Upper lobe of right lung (tissue), 1 donor: ENCODE measurements around the gene TMEM30B. TPM values are rescaled to one million over a fixed set of nuclear protein-coding genes. Genes with fewer than 3 reads are reported as not detected.

Experiments
- ATAC-seq: fragments of 200-7000 bp; cut with Tn5 transposase; one replicate; pipeline ENCODE4 v1.9.1; 2020; ENCODE audit warnings: mild to moderate bottlenecking, moderate library complexity
- DNase-seq: peaks from one replicate; pipeline ENCODE4 v3.0.0-alpha.2; 2020
- H3K27ac ChIP-seq: fragments of 200-600 bp; one replicate; pipeline ENCODE4 v1.8.0; 2022
- H3K27me3 ChIP-seq: fragments of 200-600 bp; one replicate; pipeline ENCODE4 v1.8.0; 2022; ENCODE audit warnings: mild to moderate bottlenecking
- H3K36me3 ChIP-seq: fragments of 200-600 bp; one replicate; pipeline ENCODE4 v1.8.0; 2022
- H3K4me1 ChIP-seq: fragments of 200-600 bp; one replicate; pipeline ENCODE4 v1.8.0; 2022
- H3K4me3 ChIP-seq: fragments of 200-600 bp; one replicate; pipeline ENCODE4 v1.8.0; 2022; ENCODE audit warnings: mild to moderate bottlenecking
- H3K9me3 ChIP-seq: fragments of 200-600 bp; one replicate; pipeline ENCODE4 v1.8.0; 2022
- intact Hi-C: fragments of 100-400 bp; cut with DNase I; formaldehyde crosslinking; loops from one replicate; pipeline ENCODE4 v1.11.0; 2022
- total RNA-seq: library from RNA; stranded (reverse); fragmentation: NEBNext Ultra II Directional; extraction: Animal tissue kit (Norgen Biotek cat#: 25700); gene quantifications from one replicate; pipeline ENCODE4 v1.2.1, GENCODE V29; 2021
- TF ChIP-seq, protein P1 (sequence below): fragments of 200-600 bp; IDR thresholded peaks from one replicate; pipeline ENCODE4 v1.8.0; 2022; ENCODE audit warnings: antibody characterized with exemption
- donor health status: DM: no; HTN: yes; CAD: no; lungs with severe emphysema.

TMEM30B gene
- total RNA-seq, 1 donor from 2014 or later, result 22.5 TPM

GRCh38 chr14:61269321-61270083 lies 11.6 kb downstream of the TMEM30B start:
- peaks cover 24% of the 10 kb centered on the region for H3K27me3 ChIP-seq
- no peaks in the 10 kb centered on the region for H3K9me3 ChIP-seq
- H3K4me3 ChIP-seq, result peak overlapping the region; percentile 46
- intact Hi-C loops, result no loop called here
- no peak overlapping the region for H3K27ac ChIP-seq
- H3K36me3 ChIP-seq, result no peaks in the 10 kb centered on the region
- DNase-seq, result peak; percentile 80
- peak; percentile 97 for ATAC-seq
- H3K4me1 ChIP-seq, result no peaks in the 10 kb centered on the region
- TF ChIP-seq, protein P1, sequence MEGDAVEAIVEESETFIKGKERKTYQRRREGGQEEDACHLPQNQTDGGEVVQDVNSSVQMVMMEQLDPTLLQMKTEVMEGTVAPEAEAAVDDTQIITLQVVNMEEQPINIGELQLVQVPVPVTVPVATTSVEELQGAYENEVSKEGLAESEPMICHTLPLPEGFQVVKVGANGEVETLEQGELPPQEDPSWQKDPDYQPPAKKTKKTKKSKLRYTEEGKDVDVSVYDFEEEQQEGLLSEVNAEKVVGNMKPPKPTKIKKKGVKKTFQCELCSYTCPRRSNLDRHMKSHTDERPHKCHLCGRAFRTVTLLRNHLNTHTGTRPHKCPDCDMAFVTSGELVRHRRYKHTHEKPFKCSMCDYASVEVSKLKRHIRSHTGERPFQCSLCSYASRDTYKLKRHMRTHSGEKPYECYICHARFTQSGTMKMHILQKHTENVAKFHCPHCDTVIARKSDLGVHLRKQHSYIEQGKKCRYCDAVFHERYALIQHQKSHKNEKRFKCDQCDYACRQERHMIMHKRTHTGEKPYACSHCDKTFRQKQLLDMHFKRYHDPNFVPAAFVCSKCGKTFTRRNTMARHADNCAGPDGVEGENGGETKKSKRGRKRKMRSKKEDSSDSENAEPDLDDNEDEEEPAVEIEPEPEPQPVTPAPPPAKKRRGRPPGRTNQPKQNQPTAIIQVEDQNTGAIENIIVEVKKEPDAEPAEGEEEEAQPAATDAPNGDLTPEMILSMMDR, result peak; percentile 76

DNA sequence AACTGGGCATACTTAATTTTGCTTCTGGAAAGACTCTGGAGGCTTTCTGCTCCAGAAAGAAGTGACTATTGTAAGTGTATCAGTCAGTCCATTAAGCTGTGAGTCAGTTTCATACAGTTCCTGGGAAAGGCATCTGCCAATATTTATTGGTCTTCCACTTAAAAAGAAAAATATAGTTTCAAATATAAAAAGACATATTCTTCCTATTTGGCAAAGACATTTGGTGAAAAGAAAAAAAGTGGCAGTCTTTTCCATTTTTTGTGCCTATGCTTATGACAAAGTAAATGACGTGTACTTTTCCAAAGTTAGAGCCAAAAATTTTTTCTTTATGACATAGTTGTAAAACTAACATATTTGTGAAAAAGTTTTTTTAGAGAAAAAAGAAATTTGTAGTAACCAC lies 12.3 kb downstream of the TMEM30B start:
- TF ChIP-seq, protein P1, result no peak
- ATAC-seq (no peak), DNase-seq (no peak)
- peaks cover 24% of the 10 kb centered on the region for H3K27me3 ChIP-seq
- no peak overlapping the region for H3K27ac ChIP-seq
- no peaks in the 10 kb centered on the region for H3K9me3 ChIP-seq
- H3K4me1 ChIP-seq, result no peaks in the 10 kb centered on the region
- H3K36me3 ChIP-seq, result no peaks in the 10 kb centered on the region
- intact Hi-C loops, result no loop called here
- H3K4me3 ChIP-seq, result no peak overlapping the region

- Histone ChIP-seq H3K4me3 (no peak overlapping the region), H3K4me1 (no peaks in the 10 kb centered on the region), H3K27me3 (peaks cover 24% of the 10 kb centered on the region), H3K36me3 (no peaks in the 10 kb centered on the region), H3K27ac (no peak overlapping the region), H3K9me3 (no peaks in the 10 kb centered on the region)
- DNase-seq (no peak), ATAC-seq (no peak)
- TF ChIP-seq, protein P1, result no peak
- intact Hi-C loops, result no loop called here
These were observed 14.0 kb downstream of the TMEM30B start for GRCh38 chr14:61266891-61267740.

DNA sequence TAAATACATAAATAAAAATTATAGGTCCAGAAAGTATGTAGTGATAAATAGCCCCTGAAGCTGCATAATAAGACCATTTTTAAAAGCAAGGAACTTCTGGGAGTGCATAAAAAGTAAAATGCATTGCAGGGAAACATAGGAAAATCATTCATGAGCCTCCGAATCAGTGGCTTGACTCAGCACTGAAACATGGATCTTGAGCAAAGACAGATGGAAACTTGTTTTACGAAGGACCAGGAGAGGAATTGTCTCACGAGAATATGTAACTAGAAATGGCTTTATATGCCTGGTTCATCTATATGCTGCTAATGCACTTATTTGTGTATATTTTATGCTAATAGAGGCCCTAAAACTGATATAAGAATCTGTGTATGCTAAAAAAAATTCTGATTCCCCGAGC lies 14.7 kb downstream of the TMEM30B start:
- ATAC-seq (no peak), DNase-seq (no peak)
- Histone ChIP-seq H3K4me3 (no peak overlapping the region), H3K9me3 (no peaks in the 10 kb centered on the region), H3K36me3 (no peaks in the 10 kb centered on the region), H3K27ac (no peak overlapping the region), H3K4me1 (no peaks in the 10 kb centered on the region), H3K27me3 (peaks cover 24% of the 10 kb centered on the region)
- TF ChIP-seq, protein P1, result no peak
- intact Hi-C loops, result no loop called here

DNA sequence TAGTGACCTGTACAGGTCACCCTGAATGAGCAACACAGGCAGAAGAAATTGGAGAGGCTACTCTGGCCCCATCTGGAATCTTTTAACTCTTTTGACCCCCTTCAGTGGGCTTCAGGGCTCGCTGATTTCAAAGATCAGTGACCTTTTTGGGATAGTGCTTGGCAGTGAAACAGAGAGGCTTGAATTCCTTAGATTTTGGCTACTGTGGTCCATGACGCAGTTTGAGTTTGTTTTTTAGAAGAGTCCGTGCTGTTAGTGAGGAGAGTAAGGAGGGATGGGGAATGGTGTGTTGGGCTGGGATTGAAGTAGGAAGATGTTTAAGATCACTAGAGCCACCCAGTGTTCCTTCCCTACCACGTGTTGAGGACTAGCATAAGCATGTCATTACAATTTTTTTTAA lies 16.5 kb downstream of the TMEM30B start:
- intact Hi-C loops, result no loop called here
- no peak overlapping the region for H3K4me3 ChIP-seq
- H3K27me3 ChIP-seq, result peaks cover 24% of the 10 kb centered on the region
- no peak for ATAC-seq
- TF ChIP-seq, protein P1, result no peak
- H3K9me3 ChIP-seq, result no peaks in the 10 kb centered on the region
- H3K36me3 ChIP-seq, result no peaks in the 10 kb centered on the region
- no peaks in the 10 kb centered on the region for H3K4me1 ChIP-seq
- DNase-seq, result no peak
- no peak overlapping the region for H3K27ac ChIP-seq
